Left lobe of liver (tissue), 1 donor: ENCODE measurements around the gene QRSL1. TPM values are rescaled to one million over a fixed set of nuclear protein-coding genes. Genes with fewer than 3 reads are reported as not detected.

ENCODE experiments used
- total RNA-seq: library from RNA; stranded (reverse); gene quantifications from one replicate; pipeline ENCODE4 v1.2.1, GENCODE V29; 2021
- donor health status: DM: no; HTN: yes; CAD: no.

The QRSL1 gene
- total RNA-seq, 1 donor from 2014 or later = 6.0 TPM

Other genes with a start within 250 kb of the QRSL1 start
- 6.3 TPM for gene RTN4IP1, start 80 bp upstream of the QRSL1 start, total RNA-seq